Activated CD4-positive, alpha-beta T cell treated with anti-CD3 and anti-CD28 coated beads, Interleukin-2, amount 10 ng/mL, durations not matched to agents 7 days and 5 days (primary cell): Measurements from ENCODE around the gene MIAT. TPM values are rescaled to one million over a fixed set of nuclear protein-coding genes. Genes with fewer than 3 reads are reported as not detected.
A peak's percentile ranks its signal among the peaks of the same experiment; 100 is the strongest.
"Not testable (repeated sequence)": the region's sequence is repeated elsewhere in the genome, so short reads cannot be mapped to it uniquely, and the experiment has no call there.

Source experiments
- CTCF ChIA-PET: fragments of 350-600 bp; sonication (Branson Sonifier 250); formaldehyde crosslinking; loops from one replicate; lab custom pipeline; 2021; ENCODE audit warnings: antibody characterized with exemption; lab: Charles Lee
- POLR2A ChIA-PET: fragments of 350-600 bp; sonication (Branson Sonifier 250); formaldehyde crosslinking; loops from one replicate; lab custom pipeline; 2021; ENCODE audit warnings: antibody characterized with exemption; lab: Charles Lee
- DNase-seq: peaks from one replicate; pipeline ENCODE4 v3.0.0-alpha.2; 2020
- H3K27ac Mint-ChIP-seq: one replicate; pipeline ENCODE4 v1.8.0; 2021; ENCODE audit warnings: mild to moderate bottlenecking, moderate library complexity, mixed read lengths
- H3K27me3 Mint-ChIP-seq: one replicate; pipeline ENCODE4 v1.8.0; 2021; ENCODE audit warnings: mixed read lengths
- H3K36me3 Mint-ChIP-seq: one replicate; pipeline ENCODE4 v1.8.0; 2021; ENCODE audit warnings: low read depth, mixed read lengths
- H3K4me1 Mint-ChIP-seq: one replicate; pipeline ENCODE4 v1.8.0; 2021; ENCODE audit warnings: mixed read lengths
- H3K4me3 Mint-ChIP-seq: one replicate; pipeline ENCODE4 v1.8.0; 2021; ENCODE audit warnings: mild to moderate bottlenecking, moderate library complexity, mixed read lengths
- H3K9me3 Mint-ChIP-seq: one replicate; pipeline ENCODE4 v1.8.0; 2021; ENCODE audit warnings: mixed read lengths
- total RNA-seq, 2 experiments: library from RNA; stranded (reverse); gene quantifications; one replicate each; pipeline ENCODE4 v1.2.3, GENCODE V29; 2021

Gene MIAT
- total RNA-seq = 10 to 100 TPM; 37.8 to 44.4 TPM

- peaks cover 25% of the 10 kb centered on the region for H3K4me1 Mint-ChIP-seq
- peaks cover 31% of the 10 kb centered on the region for H3K27me3 Mint-ChIP-seq
- H3K27ac Mint-ChIP-seq = peak within 1 kb of the TSS; percentile 90
- peak within 1 kb of the TSS; percentile 88 for H3K4me3 Mint-ChIP-seq
- no peaks in the 10 kb centered on the region for H3K36me3 Mint-ChIP-seq
- DNase-seq = peak; percentile 80
- ChIA-PET CTCF (interaction anchor here (1.3 kb wide), 1 partner anchor 9 kb away, joined by 7 read pairs; no protein-coding TSS in a partner anchor), POLR2A (no interaction called here)
- H3K9me3 Mint-ChIP-seq = no peaks in the 10 kb centered on the region
Measured at GRCh38 chr22:26656891-26657851, at the start of gene MIAT. Gene MIAT (plus strand): TSS chr22:26657588.

- no peak overlapping the region for H3K4me3 Mint-ChIP-seq
- peaks cover 8% of the 10 kb centered on the region for H3K27me3 Mint-ChIP-seq
- no peak for DNase-seq
- ChIA-PET CTCF (interaction anchor here (0.6 kb wide), 1 partner anchor 14 kb away, joined by 3 read pairs; no protein-coding TSS in a partner anchor), POLR2A (interaction anchor here (0.7 kb wide), 1 partner anchor 26 kb away, joined by 3 read pairs; no protein-coding TSS in a partner anchor)
- peaks cover 29% of the 10 kb centered on the region for H3K4me1 Mint-ChIP-seq
- no peak overlapping the region for H3K27ac Mint-ChIP-seq
- no peaks in the 10 kb centered on the region for H3K9me3 Mint-ChIP-seq
- no peaks in the 10 kb centered on the region for H3K36me3 Mint-ChIP-seq
Measured at GRCh38 chr22:26608129-26608528, 49.3 kb upstream of the MIAT start.

GRCh38 chr22:26609287-26609686 is 48.1 kb upstream of the MIAT start:
- Mint-ChIP-seq H3K4me1 (peaks cover 26% of the 10 kb centered on the region), H3K4me3 (no peak overlapping the region), H3K27ac (no peak overlapping the region), H3K27me3 (peaks cover 15% of the 10 kb centered on the region), H3K9me3 (no peaks in the 10 kb centered on the region), H3K36me3 (no peaks in the 10 kb centered on the region)
- ChIA-PET POLR2A (interaction anchor here (0.6 kb wide), 1 partner anchor 93 kb away, joined by 3 read pairs; no protein-coding TSS in a partner anchor), CTCF (interaction anchor here (1.1 kb wide), 1 partner anchor 18 kb away, joined by 3 read pairs; no protein-coding TSS in a partner anchor)
- DNase-seq = no peak

GRCh38 chr22:26610072-26610958 is 47.1 kb upstream of the MIAT start:
- Mint-ChIP-seq H3K27me3 (peaks cover 17% of the 10 kb centered on the region), H3K4me3 (peak overlapping the region; percentile 18), H3K9me3 (no peaks in the 10 kb centered on the region), H3K36me3 (no peaks in the 10 kb centered on the region), H3K27ac (peak overlapping the region; percentile 76), H3K4me1 (peaks cover 26% of the 10 kb centered on the region)
- CTCF ChIA-PET = interaction anchor here (0.5 to 1.6 kb wide), 4 partner anchors 16 to 107 kb away, joined by 3 to 5 read pairs (median 4); no protein-coding TSS in a partner anchor
- peak; percentile 60 for DNase-seq
- POLR2A ChIA-PET = no interaction called here

- H3K27ac Mint-ChIP-seq = peak overlapping the region; percentile 38
- peaks cover 27% of the 10 kb centered on the region for H3K4me1 Mint-ChIP-seq
- DNase-seq = no peak
- H3K27me3 Mint-ChIP-seq = peaks cover 17% of the 10 kb centered on the region
- CTCF ChIA-PET = interaction anchor here (1.3 to 1.6 kb wide), 2 partner anchors 17 to 108 kb away, joined by 4 to 5 read pairs; no protein-coding TSS in a partner anchor
- no peaks in the 10 kb centered on the region for H3K36me3 Mint-ChIP-seq
- POLR2A ChIA-PET = no interaction called here
- no peaks in the 10 kb centered on the region for H3K9me3 Mint-ChIP-seq
- no peak overlapping the region for H3K4me3 Mint-ChIP-seq
Measured at GRCh38 chr22:26610996-26611395, 46.4 kb upstream of the MIAT start.

- Mint-ChIP-seq H3K4me1 (peaks cover 37% of the 10 kb centered on the region), H3K9me3 (no peaks in the 10 kb centered on the region), H3K27ac (no peak overlapping the region), H3K27me3 (peaks cover 20% of the 10 kb centered on the region), H3K4me3 (no peak overlapping the region), H3K36me3 (no peaks in the 10 kb centered on the region)
- no peak for DNase-seq
- POLR2A ChIA-PET = no interaction called here
- CTCF ChIA-PET = interaction anchor here (0.9 to 1.4 kb wide), 4 partner anchors 8 to 29 kb away, joined by 3 to 7 read pairs (median 4); no protein-coding TSS in a partner anchor
Measured at GRCh38 chr22:26612652-26613051, 44.7 kb upstream of the MIAT start.

- H3K36me3 Mint-ChIP-seq, H3K4me3 Mint-ChIP-seq, DNase-seq, H3K27ac Mint-ChIP-seq, POLR2A ChIA-PET, H3K9me3 Mint-ChIP-seq: not testable (repeated sequence)
- Mint-ChIP-seq H3K4me1 (peaks cover 39% of the 10 kb centered on the region), H3K27me3 (peaks cover 18% of the 10 kb centered on the region)
- CTCF ChIA-PET = interaction anchor here (1.4 kb wide), 1 partner anchor 18 kb away, joined by 7 read pairs; no protein-coding TSS in a partner anchor
Measured at GRCh38 chr22:26613753-26614152, 43.6 kb upstream of the MIAT start.

GRCh38 chr22:26614322-26614721 is 43.1 kb upstream of the MIAT start:
- DNase-seq = no peak
- peaks cover 36% of the 10 kb centered on the region for H3K4me1 Mint-ChIP-seq
- H3K36me3 Mint-ChIP-seq = no peaks in the 10 kb centered on the region
- ChIA-PET POLR2A (no interaction called here), CTCF (no interaction called here)
- H3K27ac Mint-ChIP-seq = no peak overlapping the region
- peaks cover 15% of the 10 kb centered on the region for H3K27me3 Mint-ChIP-seq
- no peaks in the 10 kb centered on the region for H3K9me3 Mint-ChIP-seq
- H3K4me3 Mint-ChIP-seq = no peak overlapping the region

- POLR2A ChIA-PET = no interaction called here
- H3K9me3 Mint-ChIP-seq = no peaks in the 10 kb centered on the region
- peaks cover 28% of the 10 kb centered on the region for H3K4me1 Mint-ChIP-seq
- CTCF ChIA-PET = interaction anchor here (0.6 kb wide), 1 partner anchor 9 kb away, joined by 3 read pairs; no protein-coding TSS in a partner anchor
- H3K27me3 Mint-ChIP-seq = peaks cover 12% of the 10 kb centered on the region
- H3K4me3 Mint-ChIP-seq = no peak overlapping the region
- no peak for DNase-seq
- no peaks in the 10 kb centered on the region for H3K36me3 Mint-ChIP-seq
- H3K27ac Mint-ChIP-seq = no peak overlapping the region
Measured at GRCh38 chr22:26615149-26615548, 42.2 kb upstream of the MIAT start.

- Mint-ChIP-seq H3K36me3 (no peaks in the 10 kb centered on the region), H3K9me3 (no peaks in the 10 kb centered on the region), H3K4me1 (peaks cover 20% of the 10 kb centered on the region), H3K4me3 (no peak overlapping the region), H3K27ac (no peak overlapping the region), H3K27me3 (peaks cover 12% of the 10 kb centered on the region)
- ChIA-PET CTCF (interaction anchor here (1.0 kb wide), 1 partner anchor 11 kb away, joined by 3 read pairs; no protein-coding TSS in a partner anchor), POLR2A (no interaction called here)
- DNase-seq = no peak
Measured at GRCh38 chr22:26615830-26616435, 41.5 kb upstream of the MIAT start.

GRCh38 chr22:26616650-26617049 is 40.7 kb upstream of the MIAT start:
- DNase-seq = no peak
- Mint-ChIP-seq H3K4me1 (peaks cover 18% of the 10 kb centered on the region), H3K27ac (no peak overlapping the region), H3K9me3 (no peaks in the 10 kb centered on the region), H3K27me3 (peaks cover 12% of the 10 kb centered on the region), H3K4me3 (no peak overlapping the region), H3K36me3 (no peaks in the 10 kb centered on the region)
- ChIA-PET POLR2A (no interaction called here), CTCF (interaction anchor here (1.0 kb wide), 1 partner anchor 11 kb away, joined by 3 read pairs; no protein-coding TSS in a partner anchor)
